ENCODE measurements around the gene SKIC3.

The SKIC3 gene

GRCh38 chr5:95554647-95555548 is at the start of gene SKIC3, which contains the start of gene ARSK:
Gene SKIC3, minus strand, starts transcription at chr5:95554977. Its CDS starts 7,827 bp downstream, at chr5:95547150.
Gene ARSK, plus strand, starts transcription at chr5:95555101. Its CDS starts 178 bp downstream, at chr5:95555279.
- Histone ChIP-seq H3K27ac (peak within 1 kb of the TSS; percentile 10 to 93 (median 84)), H3K4me3 (peak within 1 kb of the TSS; percentile 52 to 93 (median 70))

DNA sequence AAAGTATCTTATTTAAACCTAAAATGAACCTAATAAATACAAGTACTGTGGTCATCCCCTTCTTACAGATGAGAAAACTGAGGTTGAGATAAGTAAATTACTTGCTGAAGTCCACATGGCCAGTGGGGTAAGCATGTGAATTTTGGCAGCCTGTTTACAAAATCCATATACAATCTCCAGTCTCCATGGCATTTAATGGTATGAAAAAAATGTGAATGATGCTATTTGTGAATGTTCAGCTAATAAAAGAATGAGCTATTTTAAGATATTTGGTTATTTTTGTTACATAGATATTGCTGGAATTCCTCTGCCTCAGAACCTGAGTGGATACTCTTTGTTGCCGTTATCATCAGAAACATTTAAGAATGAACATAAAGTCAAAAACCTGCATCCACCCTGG is 45.8 kb upstream of the SKIC3 start:
- Histone ChIP-seq H3K27ac (no peak overlapping the region), H3K4me3 (no peak overlapping the region)

DNA sequence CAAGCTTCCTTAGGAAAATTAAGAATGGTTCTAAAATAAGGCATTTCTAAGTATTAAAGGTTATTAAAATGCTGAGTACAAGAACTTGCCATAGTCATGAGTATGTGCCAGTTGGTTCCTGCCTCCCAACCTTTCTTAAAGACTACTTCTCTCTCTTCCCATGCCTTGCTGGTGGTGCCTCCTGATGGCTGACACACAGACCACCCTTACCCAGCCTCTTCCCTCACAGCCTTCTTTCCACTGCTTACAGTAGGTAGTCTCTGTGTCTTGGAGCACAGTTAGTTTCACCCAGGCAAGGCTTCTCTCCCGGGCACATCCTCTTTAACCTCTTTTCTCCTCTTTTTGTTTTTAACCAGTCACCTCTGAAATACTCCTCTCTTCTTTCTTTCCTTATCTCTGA is 44.5 kb upstream of the SKIC3 start:
- H3K4me3 ChIP-seq = no peak overlapping the region
- H3K27ac ChIP-seq = no peak overlapping the region

DNA sequence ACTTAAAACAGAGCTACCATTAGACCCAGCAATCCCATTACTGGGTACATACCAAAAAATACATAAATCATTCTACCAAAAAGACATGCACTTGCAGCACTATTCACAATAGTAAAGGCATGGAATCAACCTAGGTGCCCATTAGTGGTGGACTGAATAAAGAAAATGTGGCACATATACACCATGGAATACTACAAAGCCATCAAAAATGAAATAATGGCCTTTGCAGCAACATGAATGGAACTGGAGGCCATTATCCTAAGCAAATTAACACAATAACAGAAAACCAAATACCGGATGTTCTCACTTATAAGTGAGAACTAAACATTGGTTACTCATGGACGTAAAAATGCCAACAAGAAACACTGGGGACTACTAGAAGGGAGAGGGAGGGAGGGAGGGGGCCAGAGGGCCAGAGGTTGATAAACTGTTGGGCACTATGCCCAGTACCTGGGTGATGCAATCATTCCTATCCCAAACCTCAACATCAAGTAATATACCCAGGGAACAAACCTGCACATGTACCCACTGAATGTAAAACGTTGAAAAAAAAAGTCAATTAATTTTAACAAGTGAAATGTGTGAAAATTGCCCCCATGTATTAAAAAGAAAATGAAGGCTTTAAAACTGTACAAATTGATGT is 40.6 kb upstream of the SKIC3 start:
- Histone ChIP-seq H3K4me3 (no peak overlapping the region), H3K27ac (no peak overlapping the region)

- no peak overlapping the region for H3K27ac ChIP-seq
- no peak overlapping the region for H3K4me3 ChIP-seq
Measured at GRCh38 chr5:95591490-95591901, 36.7 kb upstream of the SKIC3 start.

- Histone ChIP-seq H3K27ac (no peak overlapping the region), H3K4me3 (no peak overlapping the region)
Measured at GRCh38 chr5:95590880-95591279, 36.1 kb upstream of the SKIC3 start.

GRCh38 chr5:95583992-95584391 is 29.2 kb upstream of the SKIC3 start:
- Histone ChIP-seq H3K27ac (no peak overlapping the region), H3K4me3 (no peak overlapping the region)

- Histone ChIP-seq H3K4me3 (no peak overlapping the region), H3K27ac (no peak overlapping the region)
Measured at GRCh38 chr5:95581576-95581975, 26.8 kb upstream of the SKIC3 start.

- Histone ChIP-seq H3K27ac (no peak overlapping the region), H3K4me3 (no peak overlapping the region)
Measured at GRCh38 chr5:95572016-95572415, 17.2 kb upstream of the SKIC3 start.

- Histone ChIP-seq H3K4me3 (no peak overlapping the region), H3K27ac (no peak overlapping the region)
Measured at GRCh38 chr5:95565280-95565920, 10.6 kb upstream of the SKIC3 start.

GRCh38 chr5:95564450-95564849 is 9.7 kb upstream of the SKIC3 start:
- H3K4me3 ChIP-seq = no peak overlapping the region
- H3K27ac ChIP-seq = no peak overlapping the region

GRCh38 chr5:95563367-95563766 is 8.6 kb upstream of the SKIC3 start:
- no peak overlapping the region for H3K4me3 ChIP-seq

DNA sequence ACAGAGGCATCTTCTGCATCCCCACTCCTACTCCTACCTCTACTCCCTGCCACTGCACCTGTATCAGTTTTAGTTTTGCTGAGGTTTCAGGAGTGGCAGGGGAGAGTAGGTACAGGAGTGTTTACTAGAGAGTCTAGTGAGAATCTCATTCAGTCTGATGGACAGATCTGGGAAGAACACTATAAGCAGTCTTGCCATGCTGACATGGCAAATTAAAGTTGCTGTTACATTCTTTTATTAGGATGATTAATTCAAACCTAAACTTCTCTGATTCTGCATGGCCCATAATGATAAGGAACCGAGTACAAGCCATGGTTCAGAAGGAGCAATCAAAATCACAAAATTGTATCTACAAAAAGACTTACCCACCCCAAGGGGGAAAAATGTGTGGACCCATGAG is 7.5 kb upstream of the SKIC3 start:
- Histone ChIP-seq H3K4me3 (no peak overlapping the region), H3K27ac (no peak overlapping the region)

More at GRCh38 chr5:95563367-95563766, 8.6 kb upstream of the SKIC3 start:
- H3K27ac ChIP-seq = no peak overlapping the region

- Histone ChIP-seq H3K4me3 (no peak overlapping the region), H3K27ac (no peak overlapping the region)
Measured at GRCh38 chr5:95557841-95558240, 3.1 kb upstream of the SKIC3 start.

DNA sequence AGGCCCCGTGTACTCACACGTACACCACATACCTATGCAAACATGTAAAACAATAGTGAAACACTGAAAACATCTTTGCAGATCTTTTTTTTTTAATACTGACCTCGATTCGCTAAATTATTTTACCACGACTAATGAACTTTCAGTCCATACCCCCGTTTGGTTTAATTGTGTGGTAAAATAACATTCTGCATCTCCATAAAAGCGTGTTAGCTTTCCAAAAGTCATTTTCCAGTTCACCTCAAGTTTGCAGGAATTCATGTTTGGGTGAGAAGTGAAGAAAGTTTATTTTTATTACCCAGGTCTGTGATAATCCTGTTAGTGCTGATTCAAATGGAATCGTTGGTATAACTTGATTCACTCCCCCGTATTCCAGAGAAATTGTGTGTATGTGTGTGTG is 776 bp upstream of the SKIC3 start:
- Histone ChIP-seq H3K4me3 (peak overlapping the region; percentile 52 to 93 (median 70)), H3K27ac (peak overlapping the region in 20 of 21 experiments; percentile 37 to 93 (median 84))

DNA sequence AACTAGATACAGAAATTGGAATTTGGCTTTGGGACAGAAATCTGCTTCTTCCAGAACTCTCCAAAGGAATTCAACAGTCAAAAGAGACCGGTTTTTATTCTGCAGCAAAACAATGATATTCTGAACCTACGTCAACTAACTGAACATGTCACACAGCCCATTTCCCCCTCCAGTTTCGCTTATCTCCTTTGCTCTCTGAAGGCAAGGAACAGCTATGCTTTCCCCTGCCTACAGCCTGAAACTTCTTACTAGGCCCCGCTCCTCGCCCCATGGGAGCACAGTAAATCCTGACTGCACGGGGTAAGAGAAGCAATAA is 488 bp downstream of the SKIC3 start:
- peak overlapping the region in 20 of 21 experiments; percentile 63 to 93 (median 84) for H3K27ac ChIP-seq
- H3K4me3 ChIP-seq = peak overlapping the region; percentile 52 to 93 (median 70)

GRCh38 chr5:95549030-95549429 is 5.7 kb downstream of the SKIC3 start:
- H3K4me3 ChIP-seq = no peak overlapping the region

GRCh38 chr5:95543017-95543705 is 11.6 kb downstream of the SKIC3 start:
- H3K27ac ChIP-seq = no peak overlapping the region
- H3K4me3 ChIP-seq = no peak overlapping the region

More at GRCh38 chr5:95549030-95549429, 5.7 kb downstream of the SKIC3 start:
- no peak overlapping the region for H3K27ac ChIP-seq

DNA sequence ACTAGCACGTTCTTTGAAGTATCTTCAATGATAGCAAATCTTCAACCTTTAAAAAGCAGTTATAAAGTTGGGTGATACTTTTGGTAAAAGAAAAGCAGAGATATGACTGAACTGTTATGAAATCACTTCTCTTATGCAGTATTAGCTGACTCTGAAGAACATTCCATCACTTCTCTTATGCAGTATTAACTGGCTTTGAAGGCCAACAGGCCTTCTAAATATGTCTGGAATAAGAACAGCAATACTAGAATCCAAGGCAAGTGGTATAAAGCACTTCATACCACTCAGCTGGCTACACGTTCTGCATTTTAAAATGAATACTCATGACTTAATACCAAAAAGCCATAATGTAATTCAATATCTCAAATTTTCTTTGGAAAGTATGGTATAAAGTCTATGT is 17.3 kb downstream of the SKIC3 start:
- Histone ChIP-seq H3K27ac (no peak overlapping the region), H3K4me3 (no peak overlapping the region)

- no peak overlapping the region for H3K4me3 ChIP-seq
- no peak overlapping the region for H3K27ac ChIP-seq
Measured at GRCh38 chr5:95533761-95534160, 21.0 kb downstream of the SKIC3 start.

Measured in skin epidermis (tissue), 12 donors.